Measurements from ENCODE around the gene DYNC1H1. TPM values are rescaled to one million over a fixed set of nuclear protein-coding genes. Genes with fewer than 3 reads are reported as not detected.

Gene DYNC1H1
- total RNA-seq, 2 experiments from 2014 or later = 209 to 291 TPM

DNA sequence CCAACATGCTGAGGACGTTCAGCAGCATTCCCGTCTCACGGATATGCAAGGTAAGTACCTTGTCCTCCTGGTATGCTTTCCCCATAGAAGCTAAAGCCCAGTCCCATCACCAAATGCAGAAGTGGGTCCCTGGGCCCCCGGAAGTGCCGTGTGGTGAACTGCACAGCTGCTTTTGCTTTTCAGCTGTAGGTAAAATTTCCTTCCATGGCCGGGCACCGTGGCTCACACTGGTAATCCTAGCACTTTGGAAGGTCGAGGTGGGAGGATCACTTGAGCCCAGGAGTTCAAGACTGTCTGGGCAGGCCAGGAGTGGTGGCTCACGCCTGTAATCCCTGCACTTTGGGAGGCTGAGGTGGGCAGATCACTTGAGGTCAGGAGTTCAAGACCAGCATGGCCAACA is 78.3 kb downstream of the DYNC1H1 start:
- Histone ChIP-seq H3K4me3 (ENCODE audit: low read depth, low read length, poor library complexity, severe bottlenecking) (no peak overlapping the region), H3K4me2 (ENCODE audit: low read length) (no peak overlapping the region), H3K4me1 (ENCODE audit: insufficient read depth, low read length, poor library complexity, severe bottlenecking) (no peaks in the 10 kb centered on the region), H3K27ac (ENCODE audit: low read depth, low read length, poor library complexity, severe bottlenecking) (no peak overlapping the region), H3K9me2 (ENCODE audit: insufficient read depth, low read length) (no peaks in the 10 kb centered on the region), H4K20me1 (ENCODE audit: insufficient read depth, low read length) (no peaks in the 10 kb centered on the region), H3K79me2 (ENCODE audit: insufficient read depth, low read depth, low read length) (no peaks in the 10 kb centered on the region), H2AFZ (ENCODE audit: low read length) (no peak overlapping the region), H3K36me3 (ENCODE audit: insufficient read depth, low read length) (peaks cover 85% of the 10 kb centered on the region), H3K9me3 (ENCODE audit: low read length) (no peaks in the 10 kb centered on the region)
- no peak for TF ChIP-seq EZH2phosphoT487 (IDR thresholded peaks at IDR 0.05; ENCODE audit: borderline replicate concordance, low read depth, low read length)
- TF ChIP-seq, protein P1, sequence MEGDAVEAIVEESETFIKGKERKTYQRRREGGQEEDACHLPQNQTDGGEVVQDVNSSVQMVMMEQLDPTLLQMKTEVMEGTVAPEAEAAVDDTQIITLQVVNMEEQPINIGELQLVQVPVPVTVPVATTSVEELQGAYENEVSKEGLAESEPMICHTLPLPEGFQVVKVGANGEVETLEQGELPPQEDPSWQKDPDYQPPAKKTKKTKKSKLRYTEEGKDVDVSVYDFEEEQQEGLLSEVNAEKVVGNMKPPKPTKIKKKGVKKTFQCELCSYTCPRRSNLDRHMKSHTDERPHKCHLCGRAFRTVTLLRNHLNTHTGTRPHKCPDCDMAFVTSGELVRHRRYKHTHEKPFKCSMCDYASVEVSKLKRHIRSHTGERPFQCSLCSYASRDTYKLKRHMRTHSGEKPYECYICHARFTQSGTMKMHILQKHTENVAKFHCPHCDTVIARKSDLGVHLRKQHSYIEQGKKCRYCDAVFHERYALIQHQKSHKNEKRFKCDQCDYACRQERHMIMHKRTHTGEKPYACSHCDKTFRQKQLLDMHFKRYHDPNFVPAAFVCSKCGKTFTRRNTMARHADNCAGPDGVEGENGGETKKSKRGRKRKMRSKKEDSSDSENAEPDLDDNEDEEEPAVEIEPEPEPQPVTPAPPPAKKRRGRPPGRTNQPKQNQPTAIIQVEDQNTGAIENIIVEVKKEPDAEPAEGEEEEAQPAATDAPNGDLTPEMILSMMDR (conservative IDR thresholded peaks at IDR 0.05; ENCODE audit: low read length) = no peak
- DNase-seq (ENCODE audit: low spot score) = no peak
- intact Hi-C loops (cut with micrococcal nuclease; ENCODE audit: unreplicated experiment) = loop anchor here (5.0 kb wide), 1 partner anchor 35 kb away; no protein-coding TSS in a partner anchor
- CTCF ChIA-PET (ENCODE audit: unreplicated experiment) = interaction anchor here (0.7 kb wide), 1 partner anchor 1555 kb away, joined by 6 read pairs; no protein-coding TSS in a partner anchor
- BruUV-seq (replicated peaks) = no TSS peak
- POLR2A ChIA-PET = interaction anchor here (0.6 kb wide), 1 partner anchor 74 kb away, joined by 4 read pairs; no protein-coding TSS in a partner anchor

DNA sequence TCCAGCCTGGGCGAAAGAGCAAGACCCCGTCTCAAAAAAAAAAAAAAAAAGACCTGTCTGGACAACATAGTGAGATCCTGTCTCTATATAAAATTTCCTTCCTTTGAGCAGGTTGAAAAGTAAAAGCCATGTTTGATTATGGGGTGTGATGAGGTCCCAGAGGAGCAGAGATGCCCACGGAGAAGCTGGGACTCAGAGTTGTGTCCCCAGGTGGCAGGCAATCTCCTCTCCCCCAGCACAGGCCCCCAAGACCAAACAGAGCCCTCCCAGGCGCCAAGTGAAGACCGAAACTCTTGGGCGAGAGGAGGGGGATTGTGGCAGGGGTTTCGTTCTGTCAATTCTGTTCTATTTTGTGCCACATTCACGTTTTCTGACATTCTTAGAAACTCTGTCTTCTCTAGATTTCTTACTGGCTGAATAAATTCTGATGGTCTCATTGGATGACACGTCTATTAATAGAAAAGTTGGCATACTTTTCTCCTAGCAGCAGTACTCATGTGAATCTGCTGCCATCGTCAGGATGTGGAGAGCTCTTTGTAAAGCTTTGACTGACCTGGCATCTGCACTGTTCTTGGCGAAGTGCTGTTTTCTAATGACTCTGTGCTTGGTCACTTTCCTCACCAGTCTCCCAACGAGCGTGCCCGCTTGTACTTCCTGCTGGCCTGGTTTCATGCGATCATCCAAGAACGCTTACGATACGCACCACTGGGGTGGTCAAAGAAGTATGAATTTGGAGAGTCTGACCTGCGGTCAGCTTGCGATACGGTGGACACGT is 79.1 kb downstream of the DYNC1H1 start:
- no peak for DNase-seq (ENCODE audit: low spot score)
- Histone ChIP-seq H2AFZ (ENCODE audit: low read length) (no peak overlapping the region), H4K20me1 (ENCODE audit: insufficient read depth, low read length) (no peaks in the 10 kb centered on the region), H3K4me3 (ENCODE audit: low read depth, low read length, poor library complexity, severe bottlenecking) (no peak overlapping the region), H3K9me2 (ENCODE audit: insufficient read depth, low read length) (no peaks in the 10 kb centered on the region), H3K4me1 (ENCODE audit: insufficient read depth, low read length, poor library complexity, severe bottlenecking) (no peaks in the 10 kb centered on the region), H3K36me3 (ENCODE audit: insufficient read depth, low read length) (peaks cover 85% of the 10 kb centered on the region), H3K79me2 (ENCODE audit: insufficient read depth, low read depth, low read length) (no peaks in the 10 kb centered on the region), H3K9me3 (ENCODE audit: low read length) (no peaks in the 10 kb centered on the region), H3K27ac (ENCODE audit: low read depth, low read length, poor library complexity, severe bottlenecking) (no peak overlapping the region), H3K4me2 (ENCODE audit: low read length) (no peak overlapping the region)
- ChIA-PET CTCF (ENCODE audit: unreplicated experiment) (interaction anchor here (0.7 kb wide), 1 partner anchor 1555 kb away, joined by 6 read pairs; no protein-coding TSS in a partner anchor), POLR2A (interaction anchor here (0.6 kb wide), 1 partner anchor 74 kb away, joined by 4 read pairs; no protein-coding TSS in a partner anchor)
- no TSS peak for BruUV-seq (replicated peaks)
- intact Hi-C loops (cut with micrococcal nuclease; ENCODE audit: unreplicated experiment) = loop anchor here (5.0 kb wide), 1 partner anchor 36 kb away; no protein-coding TSS in a partner anchor
- TF ChIP-seq, protein P1 (conservative IDR thresholded peaks at IDR 0.05; ENCODE audit: low read length) = no peak
- no peak for TF ChIP-seq EZH2phosphoT487 (IDR thresholded peaks at IDR 0.05; ENCODE audit: borderline replicate concordance, low read depth, low read length)

DNA sequence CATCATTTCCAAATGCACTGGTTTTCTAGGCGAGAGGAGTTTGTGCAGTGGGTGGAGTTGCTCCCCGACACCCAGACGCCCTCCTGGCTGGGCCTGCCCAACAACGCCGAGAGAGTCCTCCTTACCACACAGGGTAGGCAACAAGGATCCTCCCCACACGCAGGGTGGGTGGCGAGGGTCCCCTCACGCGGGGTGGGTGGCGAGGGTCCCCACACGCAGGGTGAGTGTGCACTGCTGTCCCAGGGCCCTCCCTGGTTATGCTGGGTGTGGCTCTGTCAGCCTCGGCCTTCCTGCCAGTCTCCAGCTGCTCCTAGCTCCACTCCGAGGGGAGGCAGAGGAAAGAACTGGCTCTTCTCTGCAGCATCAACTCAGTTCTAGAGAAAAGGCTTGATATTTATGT is 80.2 kb downstream of the DYNC1H1 start:
- no peaks in the 10 kb centered on the region for H3K9me3 ChIP-seq (ENCODE audit: low read length)
- peaks cover 85% of the 10 kb centered on the region for H3K36me3 ChIP-seq (ENCODE audit: insufficient read depth, low read length)
- H3K4me3 ChIP-seq (ENCODE audit: low read depth, low read length, poor library complexity, severe bottlenecking) = no peak overlapping the region
- no peak overlapping the region for H2AFZ ChIP-seq (ENCODE audit: low read length)
- BruUV-seq (replicated peaks) = no TSS peak
- H3K79me2 ChIP-seq (ENCODE audit: insufficient read depth, low read depth, low read length) = no peaks in the 10 kb centered on the region
- H3K9me2 ChIP-seq (ENCODE audit: insufficient read depth, low read length) = no peaks in the 10 kb centered on the region
- POLR2A ChIA-PET = interaction anchor here (0.5 kb wide), 1 partner anchor 683 kb away, joined by 3 read pairs; no protein-coding TSS in a partner anchor
- H4K20me1 ChIP-seq (ENCODE audit: insufficient read depth, low read length) = no peaks in the 10 kb centered on the region
- H3K4me2 ChIP-seq (ENCODE audit: low read length) = no peak overlapping the region
- no peaks in the 10 kb centered on the region for H3K4me1 ChIP-seq (ENCODE audit: insufficient read depth, low read length, poor library complexity, severe bottlenecking)
- CTCF ChIA-PET (ENCODE audit: unreplicated experiment) = no interaction called here
- TF ChIP-seq EZH2phosphoT487 (IDR thresholded peaks at IDR 0.05; ENCODE audit: borderline replicate concordance, low read depth, low read length) = no peak
- TF ChIP-seq, protein P1 (conservative IDR thresholded peaks at IDR 0.05; ENCODE audit: low read length) = no peak
- intact Hi-C loops (cut with micrococcal nuclease; ENCODE audit: unreplicated experiment) = loop anchor here (5.0 kb wide), 1 partner anchor 37 kb away; no protein-coding TSS in a partner anchor
- DNase-seq (ENCODE audit: low spot score) = no peak
- no peak overlapping the region for H3K27ac ChIP-seq (ENCODE audit: low read depth, low read length, poor library complexity, severe bottlenecking)

Data from OCI-LY7 (cell line).